Calu3 (cell line): ENCODE results near the gene CD200R1. TPM values are rescaled to one million over a fixed set of nuclear protein-coding genes. Genes with fewer than 3 reads are reported as not detected.

Source experiments
- BruUV-seq: library from RNA; stranded (reverse); fragments of 400-500 nt; replicated peaks from 2 replicates; lab custom pipeline; 2021; lab: Mats Ljungman, UMichigan
- CTCF ChIA-PET: fragments of 300-600 bp; sonication (Branson Sonifier 250); formaldehyde crosslinking; loops from one replicate; lab custom pipeline; 2022; ENCODE audit warnings: antibody characterized with exemption; lab: Charles Lee
- DNase-seq: peaks from one replicate; pipeline ENCODE4 v3.0.0; 2022
- H3K27ac Mint-ChIP-seq: one replicate; pipeline ENCODE4 v1.8.0; 2022; ENCODE audit warnings: mixed read lengths; ENCODE audit not compliant: unreplicated experiment
- H3K27me3 Mint-ChIP-seq: one replicate; pipeline ENCODE4 v1.8.0; 2022; ENCODE audit warnings: mixed read lengths; ENCODE audit not compliant: unreplicated experiment
- H3K36me3 Mint-ChIP-seq: one replicate; pipeline ENCODE4 v1.8.0; 2022; ENCODE audit warnings: mild to moderate bottlenecking, moderate library complexity, mixed read lengths; ENCODE audit not compliant: insufficient read depth, unreplicated experiment
- H3K4me1 Mint-ChIP-seq: one replicate; pipeline ENCODE4 v1.8.0; 2022; ENCODE audit warnings: mild to moderate bottlenecking, low read depth, mixed read lengths; ENCODE audit not compliant: unreplicated experiment
- H3K4me3 Mint-ChIP-seq: one replicate; pipeline ENCODE4 v1.8.0; 2022; ENCODE audit warnings: mild to moderate bottlenecking, low read depth, moderate library complexity, mixed read lengths; ENCODE audit not compliant: unreplicated experiment
- H3K9me3 Mint-ChIP-seq: one replicate; pipeline ENCODE4 v1.8.0; 2022; ENCODE audit warnings: low read depth, mixed read lengths; ENCODE audit not compliant: unreplicated experiment
- intact Hi-C: fragments of 100-400 bp; cut with micrococcal nuclease; formaldehyde crosslinking; loops from one replicate; pipeline ENCODE4 v1.10.0; 2022; ENCODE audit not compliant: unreplicated experiment
- total RNA-seq: library from RNA; stranded (reverse); gene quantifications from 2 replicates; pipeline ENCODE4 v1.2.3, GENCODE V29; 2022
- TF ChIP-seq, protein P1 (sequence below): fragments of 200-600 bp; IDR thresholded peaks from one replicate; pipeline ENCODE4 v1.8.0; 2022; ENCODE audit warnings: antibody characterized with exemption; ENCODE audit not compliant: unreplicated experiment

The CD200R1 gene
- total RNA-seq, 1 experiment from 2014 or later = not detected

DNA sequence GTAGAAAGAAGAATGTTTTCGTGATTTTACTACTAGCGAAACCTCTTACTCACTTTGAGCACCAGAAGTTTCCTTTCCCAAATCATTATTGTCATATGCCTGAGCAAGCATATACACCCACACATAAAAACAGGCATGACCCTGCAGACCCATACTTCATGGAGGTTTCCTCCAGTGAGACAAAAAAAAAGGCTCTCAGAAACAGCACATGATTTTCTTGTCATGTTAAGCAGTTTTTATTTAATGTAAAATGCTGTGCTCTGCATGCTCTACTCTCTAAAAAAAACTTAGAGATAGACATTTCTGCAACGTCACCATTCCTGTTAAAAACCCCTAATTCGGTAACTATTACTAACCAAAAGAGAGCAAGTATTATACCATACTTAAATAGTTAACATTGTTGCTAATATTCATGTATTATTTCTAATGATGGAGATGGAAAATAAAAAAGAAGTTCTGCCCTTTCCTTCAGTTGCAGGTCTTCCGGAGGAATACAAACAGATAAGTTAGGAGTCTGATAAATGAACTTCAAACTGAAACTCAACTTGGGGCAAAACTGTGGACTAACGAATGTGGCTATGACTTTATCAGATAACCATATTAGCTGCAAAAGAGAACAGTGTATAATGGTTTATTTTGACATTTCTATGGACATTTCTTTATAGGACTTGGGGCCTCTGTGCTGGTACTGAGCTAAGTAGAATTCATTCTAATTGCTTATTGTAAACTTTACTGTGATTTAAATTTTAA is 15.9 kb downstream of the CD200R1 start:
- intact Hi-C loops = no loop called here
- H3K36me3 Mint-ChIP-seq = no peaks in the 10 kb centered on the region
- CTCF ChIA-PET = no interaction called here
- H3K4me3 Mint-ChIP-seq = no peak overlapping the region
- no peak for DNase-seq
- TF ChIP-seq, protein P1, sequence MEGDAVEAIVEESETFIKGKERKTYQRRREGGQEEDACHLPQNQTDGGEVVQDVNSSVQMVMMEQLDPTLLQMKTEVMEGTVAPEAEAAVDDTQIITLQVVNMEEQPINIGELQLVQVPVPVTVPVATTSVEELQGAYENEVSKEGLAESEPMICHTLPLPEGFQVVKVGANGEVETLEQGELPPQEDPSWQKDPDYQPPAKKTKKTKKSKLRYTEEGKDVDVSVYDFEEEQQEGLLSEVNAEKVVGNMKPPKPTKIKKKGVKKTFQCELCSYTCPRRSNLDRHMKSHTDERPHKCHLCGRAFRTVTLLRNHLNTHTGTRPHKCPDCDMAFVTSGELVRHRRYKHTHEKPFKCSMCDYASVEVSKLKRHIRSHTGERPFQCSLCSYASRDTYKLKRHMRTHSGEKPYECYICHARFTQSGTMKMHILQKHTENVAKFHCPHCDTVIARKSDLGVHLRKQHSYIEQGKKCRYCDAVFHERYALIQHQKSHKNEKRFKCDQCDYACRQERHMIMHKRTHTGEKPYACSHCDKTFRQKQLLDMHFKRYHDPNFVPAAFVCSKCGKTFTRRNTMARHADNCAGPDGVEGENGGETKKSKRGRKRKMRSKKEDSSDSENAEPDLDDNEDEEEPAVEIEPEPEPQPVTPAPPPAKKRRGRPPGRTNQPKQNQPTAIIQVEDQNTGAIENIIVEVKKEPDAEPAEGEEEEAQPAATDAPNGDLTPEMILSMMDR = no peak
- H3K9me3 Mint-ChIP-seq = peaks cover 3% of the 10 kb centered on the region
- H3K27ac Mint-ChIP-seq = no peak overlapping the region
- BruUV-seq = no TSS peak
- no peaks in the 10 kb centered on the region for H3K27me3 Mint-ChIP-seq
- H3K4me1 Mint-ChIP-seq = no peaks in the 10 kb centered on the region

DNA sequence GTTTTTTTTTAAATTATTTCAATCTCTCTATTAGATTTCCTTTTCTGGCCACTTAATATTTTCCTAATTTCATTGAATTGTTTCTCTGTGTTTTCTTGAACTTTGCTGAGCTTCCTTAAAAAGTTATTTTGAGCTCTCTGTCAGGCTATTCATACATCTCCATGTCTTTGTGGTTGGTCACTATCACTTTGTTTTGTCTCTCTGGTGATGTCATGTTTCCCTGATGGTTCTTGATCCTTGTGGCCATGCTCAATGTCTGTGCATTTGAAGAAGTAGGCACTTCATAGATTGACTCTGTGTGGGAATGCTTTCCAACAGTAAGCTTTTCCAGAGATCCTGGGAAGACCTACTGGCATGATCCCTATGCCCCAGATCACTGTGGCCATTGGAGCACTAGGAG is 18.6 kb downstream of the CD200R1 start:
- DNase-seq = no peak
- no peaks in the 10 kb centered on the region for H3K9me3 Mint-ChIP-seq
- intact Hi-C loops = no loop called here
- no peaks in the 10 kb centered on the region for H3K36me3 Mint-ChIP-seq
- H3K4me3 Mint-ChIP-seq = no peak overlapping the region
- no peak overlapping the region for H3K27ac Mint-ChIP-seq
- H3K4me1 Mint-ChIP-seq = no peaks in the 10 kb centered on the region
- TF ChIP-seq, protein P1 = no peak
- no TSS peak for BruUV-seq
- H3K27me3 Mint-ChIP-seq = no peaks in the 10 kb centered on the region
- CTCF ChIA-PET = no interaction called here

DNA sequence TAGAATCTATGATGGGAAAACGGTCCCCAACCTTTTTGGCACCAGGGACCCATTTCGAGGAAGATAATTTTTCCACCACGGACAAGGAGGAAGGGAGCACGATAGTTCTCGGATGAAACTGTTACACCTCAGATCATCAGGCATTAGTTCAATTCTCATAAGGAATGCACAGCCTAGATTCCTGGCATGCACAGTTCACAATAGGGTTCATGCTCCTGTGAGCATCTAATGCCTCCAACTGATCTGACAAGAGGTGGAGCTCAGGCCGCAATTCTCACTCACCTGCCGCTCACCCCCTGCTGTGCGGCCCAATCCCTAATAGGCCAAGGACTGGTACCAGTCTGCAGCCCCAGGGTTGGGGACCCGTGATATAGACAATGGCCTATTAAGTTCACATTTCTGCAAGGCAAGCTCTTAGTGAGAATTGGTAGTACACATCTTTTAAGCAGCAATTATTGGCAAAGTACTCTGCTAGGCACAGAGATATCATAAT is 26.5 kb downstream of the CD200R1 start:
- intact Hi-C loops = no loop called here
- no peak for DNase-seq
- Mint-ChIP-seq H3K9me3 (peaks cover 1% of the 10 kb centered on the region), H3K36me3 (no peaks in the 10 kb centered on the region), H3K27ac (no peak overlapping the region), H3K4me3 (no peak overlapping the region), H3K4me1 (no peaks in the 10 kb centered on the region), H3K27me3 (no peaks in the 10 kb centered on the region)
- TF ChIP-seq, protein P1 = no peak
- CTCF ChIA-PET = no interaction called here
- no TSS peak for BruUV-seq

DNA sequence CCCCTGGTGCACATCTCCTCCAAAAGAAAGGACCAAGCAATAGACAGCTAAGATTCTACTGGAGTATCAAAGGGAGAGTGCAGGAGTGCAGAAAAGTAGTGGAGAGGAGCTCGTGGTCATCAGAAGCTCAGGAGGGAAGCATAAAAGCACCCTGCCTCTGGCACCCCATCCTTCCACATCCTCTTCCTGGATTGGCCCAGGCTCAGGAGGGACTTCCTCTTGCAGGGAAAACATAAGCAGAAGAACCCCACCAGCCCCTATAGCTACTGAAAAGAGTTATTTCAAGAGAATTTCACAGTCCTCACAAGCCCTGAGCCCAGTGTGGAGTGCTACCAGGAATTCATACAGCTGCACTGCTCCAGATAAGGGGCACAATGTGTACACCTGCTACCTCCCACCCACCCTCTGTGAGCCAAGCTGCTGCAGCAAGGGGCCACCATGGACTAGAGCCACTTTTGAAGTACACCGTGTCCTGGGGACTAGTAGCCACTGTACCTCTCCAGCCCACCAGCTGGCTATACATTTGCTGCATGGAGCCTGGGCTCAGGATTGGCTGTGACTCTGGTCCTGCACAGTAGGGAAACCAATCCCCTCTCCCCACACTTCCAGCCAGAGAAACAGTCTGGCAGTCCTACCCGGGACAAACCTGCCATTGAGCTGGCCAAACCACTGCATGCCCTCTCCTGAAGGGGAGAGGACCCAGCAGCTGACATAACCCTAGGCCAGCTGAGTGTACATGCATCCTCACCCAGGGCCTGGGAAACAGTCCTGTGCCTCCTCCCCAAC is 43.0 kb downstream of the CD200R1 start:
- H3K27me3 Mint-ChIP-seq = peaks cover 7% of the 10 kb centered on the region
- TF ChIP-seq, protein P1 = no peak
- BruUV-seq = no TSS peak
- CTCF ChIA-PET = no interaction called here
- no peaks in the 10 kb centered on the region for H3K36me3 Mint-ChIP-seq
- no peaks in the 10 kb centered on the region for H3K4me1 Mint-ChIP-seq
- intact Hi-C loops = no loop called here
- H3K27ac Mint-ChIP-seq = no peak overlapping the region
- no peak for DNase-seq
- H3K4me3 Mint-ChIP-seq = no peak overlapping the region
- no peaks in the 10 kb centered on the region for H3K9me3 Mint-ChIP-seq
